Measurements from ENCODE around the gene IGFBP2.

- TF ChIP-seq CTCF (IDR thresholded peaks at IDR 0.05) (no peak), EP300 (IDR thresholded peaks at IDR 0.05) (no peak)
These were observed 52.2 kb downstream of the IGFBP2 start for GRCh38 chr2:216685327-216685875.
